SU-DHL-6 (cell line): ENCODE results near the gene FNTB.

ENCODE experiments used
- CTCF ChIP-seq: fragments of 200-600 bp; sonication (generic); IDR thresholded peaks from one replicate; pipeline ENCODE4 v1.5.1; 2017; ENCODE audit warnings: antibody characterized with exemption, mild to moderate bottlenecking, low read length, moderate library complexity; ENCODE audit not compliant: insufficient read depth, poor library complexity, severe bottlenecking
- EZH2phosphoT487 ChIP-seq: fragments of 200-600 bp; sonication (generic), shearing (Covaris generic); conservative IDR thresholded peaks from 2 replicates; pipeline ENCODE4 v1.6.1; 2018; ENCODE audit warnings: mild to moderate bottlenecking, antibody characterized with exemption, low read length, moderate library complexity, mixed read lengths

GRCh38 chr14:64955297-64955696, 31.4 kb upstream of the FNTB start:
- TF ChIP-seq CTCF (no peak), EZH2phosphoT487 (no peak)
